WTC11 (cell line): Measurements from ENCODE around the gene WDR31. TPM values are rescaled to one million over a fixed set of nuclear protein-coding genes. Genes with fewer than 3 reads are reported as not detected.

Experiments used
- ATAC-seq: fragments of 200-7000 bp; cut with Tn5 transposase; 2 replicates; pipeline ENCODE4 v1.10.0; 2021; ENCODE audit warnings: mild to moderate bottlenecking, moderate library complexity
- CTCF ChIA-PET: fragments of 300-600 bp; sonication (Branson Sonifier 250); formaldehyde crosslinking; loops from one replicate; lab custom pipeline; 2021; ENCODE audit warnings: antibody characterized with exemption; lab: Charles Lee
- POLR2A ChIA-PET: fragments of 350-600 bp; sonication (Branson Sonifier 250); formaldehyde crosslinking; loops from one replicate; lab custom pipeline; 2021; ENCODE audit warnings: antibody characterized with exemption; lab: Charles Lee
- DNase-seq: peaks from one replicate; pipeline ENCODE4 v3.0.0; 2021; ENCODE audit warnings: low spot score
- H3K27ac Mint-ChIP-seq: 2 replicates; pipeline ENCODE4 v1.8.0; 2021; ENCODE audit warnings: mixed read lengths
- H3K27me3 Mint-ChIP-seq: 2 replicates; pipeline ENCODE4 v1.8.0; 2021; ENCODE audit warnings: low read depth, mild to moderate bottlenecking, moderate library complexity, mixed read lengths
- H3K36me3 Mint-ChIP-seq: 2 replicates; pipeline ENCODE4 v1.8.0; 2021; ENCODE audit warnings: mixed read lengths
- H3K4me1 Mint-ChIP-seq: 2 replicates; pipeline ENCODE4 v1.8.0; 2022; ENCODE audit warnings: mixed read lengths
- H3K4me3 Mint-ChIP-seq: 2 replicates; pipeline ENCODE4 v1.8.0; 2021; ENCODE audit warnings: mild to moderate bottlenecking, moderate library complexity, mixed read lengths
- H3K9me3 Mint-ChIP-seq: 2 replicates; pipeline ENCODE4 v1.8.0; 2021; ENCODE audit warnings: mixed read lengths
- AR ChIP-seq: fragments of 250-450 bp; sonication (Bioruptor Pico); IDR thresholded peaks from 2 replicates; pipeline ENCODE4 v1.9.0; 2021; ENCODE audit warnings: mild to moderate bottlenecking
- CREB1 ChIP-seq: sonication (generic); formaldehyde crosslinking; IDR thresholded peaks from 2 replicates; pipeline ENCODE4 v1.8.0; 2023; ENCODE audit warnings: mild to moderate bottlenecking, missing genetic modification reagents
- ELF4 ChIP-seq: sonication (generic); formaldehyde crosslinking; IDR thresholded peaks from 2 replicates; pipeline ENCODE4 v1.8.1; 2022; ENCODE audit warnings: low read depth, mild to moderate bottlenecking, moderate library complexity, missing genetic modification reagents
- ESRRA ChIP-seq: sonication (generic); formaldehyde crosslinking; IDR thresholded peaks from 2 replicates; pipeline ENCODE4 v1.8.1; 2022; ENCODE audit warnings: mild to moderate bottlenecking, missing genetic modification reagents, borderline replicate concordance
- GABPB1 ChIP-seq: sonication (generic); formaldehyde crosslinking; IDR thresholded peaks from 2 replicates; pipeline ENCODE4 v1.8.1; 2023; ENCODE audit warnings: mild to moderate bottlenecking, missing genetic modification reagents
- HMGXB4 ChIP-seq: sonication (generic); formaldehyde crosslinking; IDR thresholded peaks from 2 replicates; pipeline ENCODE4 v1.8.1; 2023; ENCODE audit warnings: mild to moderate bottlenecking, moderate library complexity, missing genetic modification reagents
- MLX ChIP-seq: sonication (generic); formaldehyde crosslinking; IDR thresholded peaks from 2 replicates; pipeline ENCODE4 v1.8.1; 2023; ENCODE audit warnings: mild to moderate bottlenecking, missing genetic modification reagents, moderate library complexity
- NR3C1 ChIP-seq: sonication (generic); formaldehyde crosslinking; conservative IDR thresholded peaks from 2 replicates; pipeline ENCODE4 v1.8.1; 2023; ENCODE audit warnings: low read depth, mild to moderate bottlenecking, missing genetic modification reagents
- RORB ChIP-seq: fragments of 250-450 bp; sonication (Bioruptor Pico); IDR thresholded peaks from 2 replicates; pipeline ENCODE4 v1.9.0; 2021; ENCODE audit warnings: mild to moderate bottlenecking
- ZNF219 ChIP-seq: sonication (generic); formaldehyde crosslinking; IDR thresholded peaks from 2 replicates; pipeline ENCODE4 v1.8.0; 2023; ENCODE audit warnings: missing genetic modification reagents, mild to moderate bottlenecking, borderline replicate concordance
- ZNF532 ChIP-seq: fragments of 250-450 bp; sonication (Bioruptor Pico); IDR thresholded peaks from 2 replicates; pipeline ENCODE4 v1.9.0; 2021; ENCODE audit warnings: mild to moderate bottlenecking, borderline replicate concordance
- total RNA-seq: library from RNA; stranded (reverse); gene quantifications from 3 replicates; pipeline ENCODE4 v1.2.3, GENCODE V29; 2021

The WDR31 gene
- total RNA-seq, 1 experiment from 2014 or later, result 0.37 TPM

GRCh38 chr9:113298924-113299770 lies 40.9 kb downstream of the WDR31 start:
- Mint-ChIP-seq H3K4me1 (peaks cover 5% of the 10 kb centered on the region; the same call in 1 of the 2 replicates), H3K27ac (no peak overlapping the region), H3K36me3 (no peaks in the 10 kb centered on the region), H3K9me3 (no peaks in the 10 kb centered on the region), H3K4me3 (no peak overlapping the region), H3K27me3 (no peaks in the 10 kb centered on the region)
- CTCF ChIA-PET, result no interaction called here
- TF ChIP-seq HMGXB4 (CRISPR knock-in tag) (no peak), AR (no peak), ELF4 (CRISPR knock-in tag) (no peak), NR3C1 (CRISPR knock-in tag) (no peak), ESRRA (CRISPR knock-in tag) (no peak), CREB1 (CRISPR knock-in tag) (no peak), RORB (CRISPR knock-in tag) (no peak)
- TF ChIP-seq, all 79 proteins: peak for 0
- DNase-seq (peak; percentile 20), ATAC-seq (peak; percentile 51)
- POLR2A ChIA-PET, result interaction anchor here (0.6 kb wide), 1 partner anchor 132 kb away, joined by 4 read pairs; no protein-coding TSS in a partner anchor

GRCh38 chr9:113298311-113298710 lies 41.8 kb downstream of the WDR31 start:
- POLR2A ChIA-PET, result interaction anchor here (0.6 kb wide), 1 partner anchor 133 kb away, joined by 4 read pairs; no protein-coding TSS in a partner anchor
- ATAC-seq, result no peak
- H3K4me1 Mint-ChIP-seq, result peaks cover 5% of the 10 kb centered on the region; the same call in 1 of the 2 replicates
- H3K27ac Mint-ChIP-seq, result no peak overlapping the region
- no peak for TF ChIP-seq ZNF532 (CRISPR knock-in tag)
- no peak for TF ChIP-seq MLX (CRISPR knock-in tag)
- no peak for TF ChIP-seq ZNF219
- no peak for TF ChIP-seq GABPB1
- TF ChIP-seq, all 79 proteins: peak for 0
- H3K9me3 Mint-ChIP-seq, result no peaks in the 10 kb centered on the region
- no peaks in the 10 kb centered on the region for H3K27me3 Mint-ChIP-seq
- CTCF ChIA-PET, result no interaction called here
- DNase-seq, result no peak
- no peak overlapping the region for H3K4me3 Mint-ChIP-seq
- H3K36me3 Mint-ChIP-seq, result 0 out of 2 replicates have a peak, but pooled peaks cover 2% of the 10 kb centered on the region
